Measurements from ENCODE around the gene FAM200B. TPM values are rescaled to one million over a fixed set of nuclear protein-coding genes. Genes with fewer than 3 reads are reported as not detected.

The FAM200B gene
- total RNA-seq: 12.9 and 32.0 TPM in 2 replicates

GRCh38 chr4:15681372-15682241 lies at the start of gene FAM200B:
FAM200B (plus strand) TSS chr4:15681827; CDS start chr4:15686978, 5,151 bp downstream.

DNA sequence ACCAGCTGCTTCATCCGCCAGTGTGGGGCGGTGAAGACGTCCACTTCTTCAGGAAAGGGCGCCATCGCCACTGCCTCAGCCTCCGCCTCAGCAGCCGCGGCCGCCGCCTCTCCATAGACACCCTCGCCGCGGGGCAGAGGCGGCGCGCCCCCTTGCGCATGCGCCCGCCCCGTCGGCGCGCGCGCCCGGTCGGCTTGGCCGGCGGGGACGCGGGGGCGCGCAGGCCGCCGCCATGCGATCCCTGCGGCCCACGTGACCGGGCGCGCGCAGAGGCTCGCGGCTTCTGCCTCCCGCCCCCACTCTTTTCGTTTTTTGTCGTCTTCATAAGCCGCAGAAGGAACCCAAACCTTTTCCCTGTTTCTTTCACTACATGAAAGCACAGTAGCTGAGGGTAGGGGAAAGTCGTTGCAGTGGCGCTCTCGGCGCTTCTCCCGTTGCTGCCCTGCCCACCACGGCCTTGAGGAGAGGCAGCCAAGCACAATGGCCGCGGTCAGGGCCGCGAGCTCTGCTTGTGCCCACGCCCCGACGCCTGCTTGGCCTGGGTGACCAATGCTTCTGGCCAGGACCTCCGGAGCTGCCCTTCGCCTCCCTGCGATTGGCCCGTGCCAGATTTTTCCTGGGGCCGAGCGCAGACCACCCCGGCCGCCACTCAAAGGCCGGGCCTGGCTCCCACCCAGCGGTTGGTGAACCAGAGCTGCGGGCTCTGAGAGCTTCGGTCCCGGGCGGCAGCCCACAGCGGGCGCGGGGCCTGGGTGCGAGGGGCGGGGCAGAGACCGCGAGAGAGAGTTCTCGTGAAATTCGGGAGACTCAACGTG lies 26.2 kb upstream of the FAM200B start, which contains the start of gene FBXL5:
TSS of gene FBXL5 (minus strand) at position 135 of the 815 bp plus-strand sequence. CDS start at position 65, 70 bp downstream.

GRCh38 chr4:15702941-15703403 lies 21.3 kb downstream of the FAM200B start, which contains the start of gene BST1:
BST1 (plus strand) TSS chr4:15703065; CDS start chr4:15703145, 80 bp downstream.

Other genes with a start within 250 kb of the FAM200B start
- 28.4 and 39.1 TPM in 2 replicates for gene CC2D2A, start 211.9 kb upstream of the FAM200B start, total RNA-seq
- gene FBXL5, start 26.5 kb upstream of the FAM200B start, total RNA-seq: 116 and 146 TPM in 2 replicates
- gene BST1, start 21.2 kb downstream of the FAM200B start, total RNA-seq: 6.6 and 13.8 TPM in 2 replicates
- 0.33 TPM in 1 of 2 replicates, not detected in the other for gene CD38, start 96.5 kb downstream of the FAM200B start, total RNA-seq

All from smooth muscle cell of trachea (primary cell).